ENCODE measurements around the gene TBX21. TPM values are rescaled to one million over a fixed set of nuclear protein-coding genes. Genes with fewer than 3 reads are reported as not detected.
"Not testable (repeated sequence)": the region's sequence is repeated elsewhere in the genome, so short reads cannot be mapped to it uniquely, and the experiment has no call there.

The TBX21 gene
- total and polyA plus RNA-seq, 10 of the 15 experiments (the other 5 are each of a cell fraction or from before 2014, with no cell fraction given), result 0.63 to 9.6 (median 5.0) TPM

DNA sequence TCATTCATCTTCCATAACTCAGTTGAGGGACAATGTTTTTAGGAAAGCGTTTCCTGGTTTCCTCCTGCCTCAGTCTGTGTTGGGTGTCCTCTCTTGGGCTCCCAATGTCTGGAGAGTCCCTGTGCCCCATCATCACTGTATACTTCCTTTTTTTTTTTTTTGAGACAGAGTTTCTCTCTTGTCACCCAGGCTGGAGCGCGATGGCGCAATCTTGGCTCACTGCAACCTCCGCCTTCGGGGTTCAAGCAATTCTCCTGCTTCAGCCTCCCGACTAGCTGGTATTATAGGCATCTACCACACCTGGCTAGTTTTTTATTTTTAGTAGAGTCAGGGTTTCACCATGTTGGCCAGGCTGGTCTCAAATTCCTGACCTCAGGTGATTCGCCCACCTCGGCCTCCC lies 40.6 kb downstream of the TBX21 start:
- not testable (repeated sequence) for FAIRE-seq; BruUV-seq (replicated peaks)

DNA sequence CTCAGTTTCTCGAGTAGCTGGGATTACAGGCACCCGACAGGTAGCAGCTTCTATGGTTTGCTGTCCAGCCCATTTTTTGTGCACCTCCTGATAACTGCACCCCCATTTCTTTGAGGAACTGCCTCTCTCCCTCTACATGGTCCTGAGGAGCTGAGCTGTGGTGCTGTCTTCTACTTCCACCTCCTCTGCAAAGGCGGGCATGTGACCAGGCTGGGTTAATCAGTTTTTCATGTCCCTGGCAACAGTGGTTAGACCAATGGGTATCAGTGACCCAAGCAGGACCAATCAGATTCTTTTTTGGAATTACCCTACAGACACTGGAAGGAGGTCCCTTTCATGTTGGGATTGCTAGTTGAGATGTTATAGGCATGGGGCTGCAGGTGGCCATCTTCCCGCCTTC lies 41.3 kb downstream of the TBX21 start:
- in situ Hi-C loops (cut with MboI) (no loop called here), intact Hi-C loops (cut with micrococcal nuclease; ENCODE audit: unreplicated experiment) (no loop called here)
- H3K27ac ChIP-seq (ENCODE audit: control insufficient read depth, insufficient read depth), result no peak overlapping the region
- FAIRE-seq, result no peak
- H2AFZ ChIP-seq (ENCODE audit: control insufficient read depth, low read depth, low read length), result no peak overlapping the region
- BruUV-seq (replicated peaks), result no TSS peak
- no peak for DNase-seq (ENCODE audit: low read depth, low spot score)
- no peaks in the 10 kb centered on the region; the same call in 2 of the 3 replicates for H3K9me3 ChIP-seq (replicated peaks; ENCODE audit: control insufficient read depth, insufficient read depth, low read length)
- H3K27me3 ChIP-seq (replicated peaks in 1 of 2; ENCODE audit: control insufficient read depth in 2 of 2, insufficient read depth in 2 of 2, low read length in 1 of 2), result peaks cover 0 to 4% of the 10 kb centered on the region in 2 experiments; a peak in 2 of 4 replicates
- no peaks in the 10 kb centered on the region for H3K4me1 ChIP-seq (ENCODE audit: control insufficient read depth, insufficient read depth, low read length)
- H3K36me3 ChIP-seq (ENCODE audit: control insufficient read depth in 2 of 2, insufficient read depth in 2 of 2, low read length in 1 of 2), result no peaks in the 10 kb centered on the region
- no peak overlapping the region for H3K4me2 ChIP-seq (ENCODE audit: control insufficient read depth, insufficient read depth)
- H3K4me3 ChIP-seq, result no peak overlapping the region
- CTCF ChIA-PET, result interaction anchor here (0.7 to 1.3 kb wide), 3 partner anchors 24 to 73 kb away, joined by 3 to 4 read pairs (median 3); no protein-coding TSS in a partner anchor
- RAD21 ChIA-PET (ENCODE audit: unreplicated experiment), result no interaction called here
- POLR2A ChIA-PET, result no interaction called here
- SMC1A ChIA-PET (ENCODE audit: uncharacterized antibody, unreplicated experiment), result interaction anchor here (1.2 kb wide), 1 partner anchor 70 kb away, joined by 3 read pairs; no protein-coding TSS in a partner anchor
- H3K79me2 ChIP-seq (ENCODE audit: control insufficient read depth, insufficient read depth, low read length), result no peaks in the 10 kb centered on the region
- WGBS (ENCODE audit: insufficient coverage, insufficient replicate concordance, low lambda C conversion rate, missing lambda C conversion rate), result 11% methylated on average over 4 of the region's 4 CpGs
- H4K20me1 ChIP-seq (ENCODE audit: control insufficient read depth, insufficient read depth), result no peaks in the 10 kb centered on the region; the same call in 1 of the 2 replicates
- H3K9ac ChIP-seq (ENCODE audit: control insufficient read depth, insufficient read depth, low read length), result no peak overlapping the region
- ATAC-seq, result no peak
- TF ChIP-seq, protein P1, sequence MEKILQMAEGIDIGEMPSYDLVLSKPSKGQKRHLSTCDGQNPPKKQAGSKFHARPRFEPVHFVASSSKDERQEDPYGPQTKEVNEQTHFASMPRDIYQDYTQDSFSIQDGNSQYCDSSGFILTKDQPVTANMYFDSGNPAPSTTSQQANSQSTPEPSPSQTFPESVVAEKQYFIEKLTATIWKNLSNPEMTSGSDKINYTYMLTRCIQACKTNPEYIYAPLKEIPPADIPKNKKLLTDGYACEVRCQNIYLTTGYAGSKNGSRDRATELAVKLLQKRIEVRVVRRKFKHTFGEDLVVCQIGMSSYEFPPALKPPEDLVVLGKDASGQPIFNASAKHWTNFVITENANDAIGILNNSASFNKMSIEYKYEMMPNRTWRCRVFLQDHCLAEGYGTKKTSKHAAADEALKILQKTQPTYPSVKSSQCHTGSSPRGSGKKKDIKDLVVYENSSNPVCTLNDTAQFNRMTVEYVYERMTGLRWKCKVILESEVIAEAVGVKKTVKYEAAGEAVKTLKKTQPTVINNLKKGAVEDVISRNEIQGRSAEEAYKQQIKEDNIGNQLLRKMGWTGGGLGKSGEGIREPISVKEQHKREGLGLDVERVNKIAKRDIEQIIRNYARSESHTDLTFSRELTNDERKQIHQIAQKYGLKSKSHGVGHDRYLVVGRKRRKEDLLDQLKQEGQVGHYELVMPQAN (conservative IDR thresholded peaks at IDR 0.05), result no peak
- no peak for TF ChIP-seq CREB1 (IDR thresholded peaks at IDR 0.05; ENCODE audit: low read depth)
- no peak for TF ChIP-seq RB1 (IDR thresholded peaks at IDR 0.05; ENCODE audit: borderline replicate concordance)
- no peak for TF ChIP-seq HDGF (IDR thresholded peaks at IDR 0.05)
- no peak for TF ChIP-seq HCFC1 (IDR thresholded peaks at IDR 0.05; ENCODE audit: low read length)
- TF ChIP-seq STAT1 (conservative IDR thresholded peaks at IDR 0.05), result no peak
- TF ChIP-seq, protein P2, sequence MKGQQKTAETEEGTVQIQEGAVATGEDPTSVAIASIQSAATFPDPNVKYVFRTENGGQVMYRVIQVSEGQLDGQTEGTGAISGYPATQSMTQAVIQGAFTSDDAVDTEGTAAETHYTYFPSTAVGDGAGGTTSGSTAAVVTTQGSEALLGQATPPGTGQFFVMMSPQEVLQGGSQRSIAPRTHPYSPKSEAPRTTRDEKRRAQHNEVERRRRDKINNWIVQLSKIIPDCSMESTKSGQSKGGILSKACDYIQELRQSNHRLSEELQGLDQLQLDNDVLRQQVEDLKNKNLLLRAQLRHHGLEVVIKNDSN (IDR thresholded peaks at IDR 0.05; ENCODE audit: borderline replicate concordance, extremely low read length, insufficient read depth, low read depth, low read length), result no peak
- TF ChIP-seq PML (IDR thresholded peaks at IDR 0.05; ENCODE audit: low read length), result no peak
- TF ChIP-seq CBX5 (IDR thresholded peaks at IDR 0.05; ENCODE audit: low read depth), result no peak
- TF ChIP-seq, protein P3, sequence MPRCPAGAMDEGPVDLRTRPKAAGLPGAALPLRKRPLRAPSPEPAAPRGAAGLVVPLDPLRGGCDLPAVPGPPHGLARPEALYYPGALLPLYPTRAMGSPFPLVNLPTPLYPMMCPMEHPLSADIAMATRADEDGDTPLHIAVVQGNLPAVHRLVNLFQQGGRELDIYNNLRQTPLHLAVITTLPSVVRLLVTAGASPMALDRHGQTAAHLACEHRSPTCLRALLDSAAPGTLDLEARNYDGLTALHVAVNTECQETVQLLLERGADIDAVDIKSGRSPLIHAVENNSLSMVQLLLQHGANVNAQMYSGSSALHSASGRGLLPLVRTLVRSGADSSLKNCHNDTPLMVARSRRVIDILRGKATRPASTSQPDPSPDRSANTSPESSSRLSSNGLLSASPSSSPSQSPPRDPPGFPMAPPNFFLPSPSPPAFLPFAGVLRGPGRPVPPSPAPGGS (IDR thresholded peaks at IDR 0.05; ENCODE audit: borderline replicate concordance, insufficient read depth, low read depth, low read length, poor library complexity, severe bottlenecking), result no peak
- no peak for TF ChIP-seq SMC3 (IDR thresholded peaks at IDR 0.05; ENCODE audit: borderline replicate concordance, low read length)

More for the DNA sequence above, 40.6 kb downstream of the TBX21 start:
- RAD21 ChIA-PET (ENCODE audit: unreplicated experiment), result interaction anchor here (1.2 to 1.6 kb wide), 2 partner anchors 55 to 74 kb away, joined by 3 read pairs; no protein-coding TSS in a partner anchor
- CTCF ChIA-PET, result interaction anchor here (0.7 to 1.3 kb wide), 3 partner anchors 25 to 72 kb away, joined by 3 to 4 read pairs (median 3); no protein-coding TSS in a partner anchor
- in situ Hi-C loops (cut with MboI); intact Hi-C loops (cut with micrococcal nuclease; ENCODE audit: unreplicated experiment); H3K4me1 ChIP-seq (ENCODE audit: control insufficient read depth, insufficient read depth, low read length); ATAC-seq; H3K9ac ChIP-seq (ENCODE audit: control insufficient read depth, insufficient read depth, low read length); H3K4me3 ChIP-seq; H2AFZ ChIP-seq (ENCODE audit: control insufficient read depth, low read depth, low read length); H3K36me3 ChIP-seq (ENCODE audit: control insufficient read depth in 2 of 2, insufficient read depth in 2 of 2, low read length in 1 of 2); H3K79me2 ChIP-seq (ENCODE audit: control insufficient read depth, insufficient read depth, low read length); H3K4me2 ChIP-seq (ENCODE audit: control insufficient read depth, insufficient read depth); POLR2A ChIA-PET; H3K9me3 ChIP-seq (replicated peaks; ENCODE audit: control insufficient read depth, insufficient read depth, low read length); H4K20me1 ChIP-seq (ENCODE audit: control insufficient read depth, insufficient read depth); H3K27ac ChIP-seq (ENCODE audit: control insufficient read depth, insufficient read depth); H3K27me3 ChIP-seq (replicated peaks in 1 of 2; ENCODE audit: control insufficient read depth in 2 of 2, insufficient read depth in 2 of 2, low read length in 1 of 2); DNase-seq (ENCODE audit: low read depth, low spot score): not testable (repeated sequence)
- WGBS (ENCODE audit: insufficient coverage, insufficient replicate concordance, low lambda C conversion rate, missing lambda C conversion rate), result 9% methylated on average over 4 of the region's 9 CpGs
- SMC1A ChIA-PET (ENCODE audit: uncharacterized antibody, unreplicated experiment), result interaction anchor here (1.2 kb wide), 1 partner anchor 71 kb away, joined by 3 read pairs; no protein-coding TSS in a partner anchor

Measured in GM12878 (cell line).